ENCODE measurements around the gene PRR30. TPM values are rescaled to one million over a fixed set of nuclear protein-coding genes. Genes with fewer than 3 reads are reported as not detected.

The PRR30 gene
- total RNA-seq, 1 donor from 2014 or later, result not detected

DNA sequence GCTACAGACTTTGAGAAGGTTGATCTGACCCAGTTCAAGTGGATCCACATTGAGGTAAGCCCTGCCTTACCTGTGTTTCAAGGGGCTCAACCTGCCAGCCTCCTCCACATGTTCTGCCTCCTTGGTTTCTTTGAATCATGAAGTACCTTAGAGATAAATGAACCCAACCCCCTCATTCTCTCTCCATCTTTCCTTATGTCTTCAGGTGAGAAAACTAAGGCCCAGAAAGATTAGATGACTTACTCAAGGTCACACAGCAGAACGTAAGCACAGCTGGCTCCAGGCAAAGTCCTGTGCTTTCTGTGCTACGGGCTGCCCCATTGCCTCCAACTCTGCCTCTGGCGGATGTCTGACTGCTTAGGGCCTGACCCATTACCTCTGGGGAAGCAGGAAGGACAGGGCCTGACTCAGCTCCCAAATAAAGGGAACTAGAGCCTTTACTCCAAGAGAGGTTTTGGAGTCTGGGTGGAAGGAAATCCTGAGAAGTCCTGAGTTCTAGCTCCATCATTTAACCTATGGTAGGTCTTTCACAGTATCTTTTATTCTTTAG, 42.4 kb downstream of the PRR30 start:
- H3K4me1 Mint-ChIP-seq (ENCODE audit: low read depth), result peaks cover 16% of the 10 kb centered on the region

DNA sequence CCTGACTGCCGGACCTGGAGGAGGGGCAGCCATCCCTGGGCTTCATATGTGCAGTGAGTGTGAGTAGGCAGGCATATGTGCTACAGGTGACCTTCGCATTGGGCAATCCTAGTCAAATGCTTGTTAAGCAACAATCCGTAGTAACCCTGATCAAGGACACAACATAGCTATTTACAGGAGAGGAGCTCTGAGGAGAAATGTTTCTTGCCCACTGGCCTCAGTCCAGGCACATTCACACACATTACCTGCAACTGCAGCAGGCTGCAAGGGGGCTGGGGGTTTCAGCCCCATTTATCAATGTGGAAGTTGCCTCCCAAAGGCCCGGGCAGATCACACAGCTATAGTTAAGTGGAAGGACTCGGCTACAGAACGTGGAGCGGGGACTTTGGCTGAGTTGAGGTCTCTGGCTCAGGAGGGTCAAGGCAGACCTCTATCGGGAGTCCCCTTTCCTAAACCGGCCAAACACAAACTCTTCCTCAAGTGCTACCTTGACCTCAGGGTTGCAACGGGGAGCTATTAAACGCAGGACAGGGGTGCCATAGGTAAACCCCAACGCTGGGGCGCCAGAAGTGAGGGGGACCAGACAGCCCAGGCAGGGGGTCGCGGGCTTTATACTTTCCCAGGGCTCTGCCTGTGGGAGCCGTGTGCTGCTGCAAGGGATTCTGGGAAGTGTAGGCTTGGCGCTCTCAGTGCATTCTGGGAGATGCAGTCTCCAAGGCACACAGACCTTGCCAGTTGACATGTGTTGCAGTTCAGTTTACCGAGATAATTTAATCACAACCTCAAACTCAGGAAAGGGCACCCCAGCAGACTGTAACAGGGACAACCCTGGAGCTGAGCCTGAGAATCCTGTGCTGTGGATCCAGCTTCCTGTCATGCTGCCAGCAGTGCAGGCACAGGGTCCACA, 43.2 kb downstream of the PRR30 start:
- peak; percentile 32 for DNase-seq (ENCODE audit: low spot score)
- peaks cover 16% of the 10 kb centered on the region for H3K4me1 Mint-ChIP-seq (ENCODE audit: low read depth)
- no peaks in the 10 kb centered on the region for H3K36me3 Mint-ChIP-seq (ENCODE audit: low read depth)
- H3K9me3 Mint-ChIP-seq, result no peaks in the 10 kb centered on the region
- intact Hi-C loops (cut with micrococcal nuclease), result loop anchor here (1.0 kb wide), 2 partner anchors 9 to 15 kb away; no protein-coding TSS in a partner anchor
- no peaks in the 10 kb centered on the region for H3K27me3 Mint-ChIP-seq (ENCODE audit: insufficient read depth)
- H3K27ac Mint-ChIP-seq, result no peak overlapping the region
- H3K4me3 Mint-ChIP-seq, result peak overlapping the region; percentile 37

More for the DNA sequence above, 42.4 kb downstream of the PRR30 start:
- no peaks in the 10 kb centered on the region for H3K27me3 Mint-ChIP-seq (ENCODE audit: insufficient read depth)
- H3K9me3 Mint-ChIP-seq, result no peaks in the 10 kb centered on the region
- no peak overlapping the region for H3K4me3 Mint-ChIP-seq
- no peak for DNase-seq (ENCODE audit: low spot score)
- intact Hi-C loops (cut with micrococcal nuclease), result loop anchor here (1.0 kb wide), 2 partner anchors 10 to 16 kb away; no protein-coding TSS in a partner anchor
- H3K36me3 Mint-ChIP-seq (ENCODE audit: low read depth), result no peaks in the 10 kb centered on the region
- no peak overlapping the region for H3K27ac Mint-ChIP-seq

DNA sequence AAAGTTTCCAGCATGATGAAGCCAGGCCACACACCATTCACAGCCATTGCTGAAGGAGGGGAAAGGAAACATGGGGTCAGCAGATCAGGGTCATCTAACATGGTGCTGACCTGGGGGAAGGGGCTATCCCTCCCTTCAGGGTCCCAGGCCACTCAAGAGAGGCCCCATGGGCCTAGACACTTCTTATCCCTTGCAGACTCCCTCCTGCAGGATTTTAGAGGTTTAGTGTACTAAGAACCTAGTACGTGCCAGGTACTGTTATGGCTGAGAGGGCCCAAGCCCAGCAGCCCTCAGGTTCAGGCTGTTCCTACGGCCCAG, 43.8 kb downstream of the PRR30 start:
- no peak overlapping the region for H3K4me3 Mint-ChIP-seq

DNA sequence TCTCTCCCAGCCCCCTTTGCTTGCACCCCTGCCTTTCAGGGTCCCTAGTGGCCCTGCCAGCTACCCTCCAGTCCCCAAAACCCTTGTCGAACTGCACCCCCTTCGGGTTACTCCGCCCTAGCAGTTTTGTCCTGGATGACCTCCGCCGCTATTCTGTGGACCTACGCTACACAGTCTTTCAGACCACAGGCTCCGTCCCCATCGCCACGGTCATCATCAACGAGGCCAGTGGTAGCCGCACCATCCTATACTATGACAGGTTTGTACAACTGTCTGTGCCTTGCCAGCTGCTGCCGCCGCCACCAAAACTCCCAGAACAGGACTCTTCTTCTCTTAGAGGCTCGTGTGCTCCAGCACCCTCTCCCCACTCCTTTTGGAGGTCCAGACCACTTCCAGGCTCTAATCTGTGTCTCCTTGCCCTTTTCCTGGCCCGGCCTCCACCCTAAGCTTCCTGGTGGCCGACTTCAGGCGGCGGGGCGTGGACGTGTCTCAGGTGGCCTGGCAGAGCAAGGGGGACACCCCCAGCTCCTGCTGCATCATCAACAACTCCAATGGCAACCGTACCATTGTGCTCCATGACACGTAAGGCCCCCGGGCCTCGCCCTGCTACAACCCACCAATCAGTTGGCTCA, 44.7 kb downstream of the PRR30 start:
- Mint-ChIP-seq H3K27ac (no peak overlapping the region), H3K4me1 (ENCODE audit: low read depth) (peaks cover 21% of the 10 kb centered on the region), H3K27me3 (ENCODE audit: insufficient read depth) (no peaks in the 10 kb centered on the region), H3K9me3 (no peaks in the 10 kb centered on the region), H3K36me3 (ENCODE audit: low read depth) (no peaks in the 10 kb centered on the region), H3K4me3 (no peak overlapping the region)
- intact Hi-C loops (cut with micrococcal nuclease), result no loop called here
- DNase-seq (ENCODE audit: low spot score), result no peak

More for the DNA sequence above, 43.8 kb downstream of the PRR30 start:
- DNase-seq (ENCODE audit: low spot score), result no peak
- intact Hi-C loops (cut with micrococcal nuclease), result no loop called here
- no peaks in the 10 kb centered on the region for H3K9me3 Mint-ChIP-seq
- peaks cover 16% of the 10 kb centered on the region for H3K4me1 Mint-ChIP-seq (ENCODE audit: low read depth)
- no peaks in the 10 kb centered on the region for H3K27me3 Mint-ChIP-seq (ENCODE audit: insufficient read depth)
- H3K36me3 Mint-ChIP-seq (ENCODE audit: low read depth), result no peaks in the 10 kb centered on the region
- no peak overlapping the region for H3K27ac Mint-ChIP-seq

DNA sequence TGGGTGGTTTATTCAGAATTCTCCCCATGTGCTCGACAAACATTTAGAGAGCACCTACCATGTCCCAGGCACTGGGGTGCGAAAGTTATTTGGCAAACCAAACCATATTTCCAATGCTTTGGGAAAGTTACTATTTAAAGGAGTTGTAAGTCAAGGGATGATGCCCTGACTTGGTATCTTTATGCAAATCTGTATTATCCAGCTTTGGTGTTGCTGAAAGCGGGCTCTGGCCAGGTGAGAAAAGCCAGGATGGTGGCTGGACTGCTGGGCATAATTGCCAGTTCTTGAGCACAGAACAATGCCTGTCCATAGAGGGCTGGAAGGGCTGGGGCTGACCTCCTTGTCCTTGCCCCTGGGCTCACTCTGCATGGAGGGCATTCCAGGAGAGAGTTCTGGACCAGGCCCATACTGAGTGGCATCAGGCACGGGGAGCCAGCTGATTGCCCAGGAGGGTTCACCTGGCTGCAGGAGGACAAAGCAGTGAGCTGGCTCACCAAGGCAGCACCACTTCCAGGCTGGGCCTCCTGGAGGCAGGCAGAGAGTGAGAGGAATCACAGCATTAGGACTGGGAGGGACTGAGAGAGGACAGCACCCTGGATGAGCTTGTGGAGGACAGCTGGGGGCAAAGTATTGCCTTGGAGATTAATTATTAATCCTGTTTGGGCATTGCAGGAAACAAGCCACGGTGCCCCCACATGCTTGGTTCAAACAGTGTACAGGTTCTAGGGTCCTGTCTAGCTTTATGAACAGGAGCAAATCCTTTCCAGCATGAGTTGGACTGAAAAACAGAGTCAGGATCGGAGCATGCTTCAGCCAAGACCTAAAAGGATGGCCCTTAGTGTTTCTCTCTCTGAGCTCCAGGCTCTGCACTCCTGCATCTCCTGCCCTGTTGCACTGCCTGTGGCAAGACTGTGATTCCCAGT, 45.5 kb downstream of the PRR30 start:
- Mint-ChIP-seq H3K27ac (no peak overlapping the region), H3K4me3 (no peak overlapping the region), H3K4me1 (ENCODE audit: low read depth) (peaks cover 21% of the 10 kb centered on the region), H3K27me3 (ENCODE audit: insufficient read depth) (no peaks in the 10 kb centered on the region), H3K36me3 (ENCODE audit: low read depth) (no peaks in the 10 kb centered on the region), H3K9me3 (no peaks in the 10 kb centered on the region)
- no peak for DNase-seq (ENCODE audit: low spot score)
- intact Hi-C loops (cut with micrococcal nuclease), result no loop called here

DNA sequence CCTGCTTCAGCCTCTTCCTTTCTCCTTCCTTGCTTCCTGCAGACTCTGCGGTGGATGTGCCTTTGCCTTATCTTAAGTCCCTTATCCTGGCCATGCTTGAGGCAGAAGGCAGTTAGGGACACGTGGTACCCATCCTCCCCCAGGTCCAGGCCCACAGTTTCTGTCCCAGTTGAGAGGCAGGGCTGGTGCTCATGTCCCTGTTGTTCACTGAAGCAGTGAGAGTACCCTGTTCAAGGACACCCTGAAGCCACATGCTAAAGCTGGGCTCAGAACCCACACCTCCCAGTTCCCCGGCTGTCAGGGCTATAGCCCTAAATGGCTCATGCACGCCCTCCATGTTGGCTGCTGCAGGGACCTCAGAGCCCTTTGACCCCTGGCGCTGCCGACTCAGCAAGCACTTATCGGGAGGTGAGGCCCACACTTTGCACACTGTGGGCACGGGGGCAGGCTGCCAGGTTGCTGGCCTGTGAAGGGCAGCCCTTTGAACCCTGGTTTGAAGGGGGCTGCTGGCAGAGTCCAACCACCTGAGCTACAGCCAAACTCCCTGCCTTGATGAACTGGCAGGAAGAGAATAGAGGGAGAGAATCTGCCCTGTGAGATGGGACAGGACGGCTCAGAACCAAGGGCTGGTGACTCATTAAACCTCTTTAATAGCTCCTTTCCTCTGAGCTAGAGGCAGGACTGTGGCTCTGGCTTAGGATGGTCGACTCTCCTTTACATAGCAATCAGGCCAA, 46.3 kb downstream of the PRR30 start:
- Mint-ChIP-seq H3K4me1 (ENCODE audit: low read depth) (peaks cover 21% of the 10 kb centered on the region), H3K27me3 (ENCODE audit: insufficient read depth) (no peaks in the 10 kb centered on the region), H3K36me3 (ENCODE audit: low read depth) (no peaks in the 10 kb centered on the region), H3K27ac (no peak overlapping the region), H3K9me3 (no peaks in the 10 kb centered on the region), H3K4me3 (no peak overlapping the region)
- intact Hi-C loops (cut with micrococcal nuclease), result no loop called here
- DNase-seq (ENCODE audit: low spot score), result no peak

DNA sequence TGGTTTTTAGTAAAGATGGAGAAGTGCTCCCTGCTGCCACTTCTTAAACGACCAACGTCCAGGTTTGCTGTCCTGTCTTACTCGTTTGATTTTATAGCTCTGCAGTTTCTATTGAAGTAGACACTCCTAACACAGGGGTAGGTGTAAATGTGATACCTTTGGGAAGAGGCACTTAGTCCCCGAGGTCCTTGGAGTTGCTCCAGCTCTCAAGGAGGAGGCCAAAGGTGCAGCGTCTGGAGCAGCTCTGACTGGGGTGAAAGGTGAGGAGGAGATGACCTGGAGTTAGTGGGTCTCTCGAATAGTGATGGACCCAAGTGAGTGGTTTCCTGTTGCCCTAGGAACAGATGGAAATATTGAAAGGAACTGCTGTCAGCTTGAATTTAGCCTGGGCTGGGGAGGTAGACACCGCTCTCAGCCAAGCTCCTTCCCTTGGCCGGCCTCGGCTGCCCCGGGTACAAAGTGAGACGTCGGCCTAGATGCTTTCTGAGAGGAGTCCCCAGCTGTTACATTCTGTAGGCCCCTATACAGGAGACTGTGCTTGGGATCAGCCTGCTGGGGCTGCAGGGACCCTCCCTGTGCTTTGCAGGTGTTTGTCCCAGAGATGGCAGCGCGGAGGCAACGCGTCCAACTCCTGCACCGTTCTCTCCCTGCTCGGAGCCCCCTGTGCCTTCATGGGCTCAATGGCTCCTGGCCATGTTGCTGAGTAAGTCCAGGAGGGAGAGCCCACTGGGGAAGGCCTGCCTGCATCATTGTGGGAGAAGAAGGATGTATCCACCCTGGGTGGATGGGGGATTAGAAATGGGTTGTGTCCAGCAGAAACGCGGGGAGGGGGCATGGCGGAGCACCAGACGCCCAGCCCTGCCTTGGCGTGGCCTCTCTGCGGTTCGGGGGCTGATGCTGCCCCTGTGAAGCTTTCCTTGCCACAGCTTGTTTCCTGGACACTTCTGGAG, 47.2 kb downstream of the PRR30 start:
- intact Hi-C loops (cut with micrococcal nuclease), result no loop called here
- no peak overlapping the region for H3K27ac Mint-ChIP-seq
- DNase-seq (ENCODE audit: low spot score), result no peak
- H3K4me3 Mint-ChIP-seq, result no peak overlapping the region
- H3K9me3 Mint-ChIP-seq, result no peaks in the 10 kb centered on the region
- H3K4me1 Mint-ChIP-seq (ENCODE audit: low read depth), result peaks cover 20% of the 10 kb centered on the region
- H3K27me3 Mint-ChIP-seq (ENCODE audit: insufficient read depth), result no peaks in the 10 kb centered on the region
- H3K36me3 Mint-ChIP-seq (ENCODE audit: low read depth), result no peaks in the 10 kb centered on the region

DNA sequence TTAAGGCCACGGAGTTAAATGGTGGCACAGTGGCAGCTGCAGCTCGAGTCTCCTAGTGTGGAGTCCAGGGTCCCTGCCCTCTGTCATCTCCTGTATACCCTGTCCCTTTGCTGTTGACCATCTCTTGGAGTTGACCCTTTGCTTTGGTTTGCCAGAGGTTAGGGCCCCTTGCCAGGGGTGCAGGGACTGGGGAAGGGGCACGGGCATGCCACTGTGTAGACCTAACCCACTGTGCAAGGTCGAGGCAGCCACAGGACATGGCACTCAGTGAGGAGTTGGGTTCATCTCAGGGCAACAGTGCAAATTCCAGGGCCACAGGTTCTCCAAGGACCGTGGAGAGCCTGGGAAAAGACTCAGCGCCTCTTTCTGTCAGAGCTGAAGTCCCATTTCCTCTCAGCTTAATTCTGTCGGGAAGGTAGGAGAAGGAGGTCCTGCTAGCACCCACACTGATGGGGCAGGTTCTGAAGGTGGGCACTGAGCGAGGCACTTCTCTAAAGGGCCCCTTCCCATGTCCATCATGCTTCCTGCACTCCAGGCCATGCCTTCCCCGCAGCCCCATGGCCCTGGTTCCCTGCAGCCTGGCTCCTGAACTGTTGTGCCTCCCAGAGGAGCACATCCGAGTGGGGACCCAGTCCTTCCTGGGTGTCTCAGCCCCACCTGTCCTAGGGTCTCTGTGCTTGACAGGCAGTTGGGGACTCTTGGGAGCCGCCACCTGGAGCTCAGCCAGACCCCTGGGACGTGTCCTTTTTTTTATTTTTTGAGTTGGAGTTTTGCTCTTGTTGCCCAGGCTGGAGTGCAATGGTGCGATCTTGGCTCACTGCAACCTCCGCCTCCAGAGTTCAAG, 49.9 kb downstream of the PRR30 start:
- H3K4me3 Mint-ChIP-seq, result no peak overlapping the region
- H3K4me1 Mint-ChIP-seq (ENCODE audit: low read depth), result peaks cover 16% of the 10 kb centered on the region
- intact Hi-C loops (cut with micrococcal nuclease), result loop anchor here (10.0 kb wide), 1 partner anchor 395 kb away; the partner anchor contains the start of gene IFT172
- no peaks in the 10 kb centered on the region for H3K9me3 Mint-ChIP-seq
- H3K36me3 Mint-ChIP-seq (ENCODE audit: low read depth), result no peaks in the 10 kb centered on the region
- H3K27me3 Mint-ChIP-seq (ENCODE audit: insufficient read depth), result no peaks in the 10 kb centered on the region
- no peak for DNase-seq (ENCODE audit: low spot score)
- H3K27ac Mint-ChIP-seq, result no peak overlapping the region

DNA sequence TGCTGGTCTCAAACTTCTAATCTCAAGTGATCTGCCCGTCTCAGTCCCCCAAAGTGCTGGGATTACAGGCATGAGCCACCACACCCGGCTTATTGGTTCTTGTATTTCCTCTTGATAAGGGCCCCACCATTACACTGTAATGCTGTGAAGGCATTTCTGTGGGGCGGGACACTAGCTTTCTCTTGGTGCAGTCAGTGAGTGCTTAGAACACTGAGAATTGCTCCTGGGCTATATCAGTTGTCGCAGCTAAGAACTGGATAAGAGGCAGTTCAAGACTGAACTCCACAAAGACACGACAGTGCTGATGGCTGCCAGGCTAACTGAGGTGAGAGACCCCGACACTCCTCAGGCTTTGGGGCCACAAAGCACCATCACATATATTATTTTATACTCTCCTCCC, 50.6 kb downstream of the PRR30 start:
- Mint-ChIP-seq H3K27me3 (ENCODE audit: insufficient read depth) (no peaks in the 10 kb centered on the region), H3K36me3 (ENCODE audit: low read depth) (no peaks in the 10 kb centered on the region), H3K4me3 (peak overlapping the region; percentile 39), H3K9me3 (no peaks in the 10 kb centered on the region), H3K27ac (no peak overlapping the region), H3K4me1 (ENCODE audit: low read depth) (peaks cover 20% of the 10 kb centered on the region)
- DNase-seq (ENCODE audit: low spot score), result no peak
- intact Hi-C loops (cut with micrococcal nuclease), result loop anchor here (10.0 kb wide), 1 partner anchor 396 kb away; the partner anchor contains the start of gene IFT172

DNA sequence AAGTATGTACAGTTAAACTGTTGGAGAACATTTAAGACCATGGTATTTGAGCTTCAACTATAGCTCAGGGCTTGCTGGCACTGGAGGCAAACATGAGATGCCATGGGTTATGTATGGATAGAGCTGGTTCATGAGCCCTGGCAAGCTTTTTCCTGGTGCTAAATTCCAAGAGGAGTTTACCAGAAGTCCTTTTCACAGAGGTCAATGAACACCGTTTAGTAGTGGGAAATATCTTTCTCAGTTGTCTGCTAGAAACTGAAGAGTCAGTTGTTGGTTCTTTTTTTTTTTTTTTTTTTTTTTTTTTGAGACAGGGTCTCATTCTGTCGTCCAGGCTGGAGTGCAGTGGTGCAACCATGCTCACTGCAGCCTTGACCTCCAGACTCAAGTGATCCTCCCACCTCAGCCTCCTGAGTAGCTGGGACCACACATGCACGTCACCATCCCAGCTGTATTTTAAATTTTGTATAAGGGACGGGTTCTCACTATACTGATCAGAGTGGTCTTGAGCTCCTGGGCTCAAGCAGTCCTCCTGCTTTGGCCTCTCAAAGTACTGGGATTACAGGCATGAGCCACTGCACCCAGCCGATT, 51.3 kb downstream of the PRR30 start:
- Mint-ChIP-seq H3K4me1 (ENCODE audit: low read depth) (peaks cover 20% of the 10 kb centered on the region), H3K27ac (no peak overlapping the region), H3K4me3 (peak overlapping the region; percentile 89), H3K9me3 (no peaks in the 10 kb centered on the region), H3K36me3 (ENCODE audit: low read depth) (no peaks in the 10 kb centered on the region), H3K27me3 (ENCODE audit: insufficient read depth) (no peaks in the 10 kb centered on the region)
- no peak for DNase-seq (ENCODE audit: low spot score)
- intact Hi-C loops (cut with micrococcal nuclease), result loop anchor here (1.0 to 10.0 kb wide), 3 partner anchors 8 to 397 kb away; partner anchors contain the start of genes ABHD1 and IFT172

All from activated T-helper 1 cell treated with anti-CD3 and anti-CD28 coated beads, Interleukin-12 subunit alpha, Interleukin-12 subunit beta, Interleukin-2, Interleukin-4 antibody, amounts not matched to agents 30 ng/mL and 10 ng/mL and 1 ng/mL, durations not matched to agents 14 hours and 24 hours and 36 hours (primary cell).